ENCODE results near the gene MIX23.

Gene MIX23

GRCh38 chr3:122403489-122403888 lies 20.5 kb upstream of the MIX23 start:
- no peak overlapping the region for H3K4me3 Mint-ChIP-seq
- no peaks in the 10 kb centered on the region for H3K27me3 Mint-ChIP-seq
- H3K36me3 Mint-ChIP-seq, result peaks cover 13% of the 10 kb centered on the region
- peaks cover 16% of the 10 kb centered on the region for H3K4me1 Mint-ChIP-seq
- H3K9me3 Mint-ChIP-seq, result no peaks in the 10 kb centered on the region
- H3K27ac Mint-ChIP-seq, result no peak overlapping the region

GRCh38 chr3:122398920-122399319 lies 15.9 kb upstream of the MIX23 start:
- H3K4me1 Mint-ChIP-seq, result peaks cover 40% of the 10 kb centered on the region

GRCh38 chr3:122397201-122397600 lies 14.2 kb upstream of the MIX23 start:
- H3K9me3 Mint-ChIP-seq, result no peaks in the 10 kb centered on the region
- H3K4me1 Mint-ChIP-seq, result peaks cover 40% of the 10 kb centered on the region
- H3K27me3 Mint-ChIP-seq, result no peaks in the 10 kb centered on the region
- H3K36me3 Mint-ChIP-seq, result peaks cover 3% of the 10 kb centered on the region
- H3K4me3 Mint-ChIP-seq, result no peak overlapping the region
- H3K27ac Mint-ChIP-seq, result no peak overlapping the region

More at GRCh38 chr3:122398920-122399319, 15.9 kb upstream of the MIX23 start:
- H3K27ac Mint-ChIP-seq, result no peak overlapping the region
- no peak overlapping the region for H3K4me3 Mint-ChIP-seq
- H3K9me3 Mint-ChIP-seq, result no peaks in the 10 kb centered on the region
- H3K36me3 Mint-ChIP-seq, result peaks cover 5% of the 10 kb centered on the region
- H3K27me3 Mint-ChIP-seq, result no peaks in the 10 kb centered on the region

- no peak overlapping the region for H3K4me3 Mint-ChIP-seq
- peaks cover 3% of the 10 kb centered on the region for H3K36me3 Mint-ChIP-seq
- H3K27me3 Mint-ChIP-seq, result no peaks in the 10 kb centered on the region
- H3K27ac Mint-ChIP-seq, result peak overlapping the region; percentile 31
- peaks cover 40% of the 10 kb centered on the region for H3K4me1 Mint-ChIP-seq
- H3K9me3 Mint-ChIP-seq, result no peaks in the 10 kb centered on the region
Observed at GRCh38 chr3:122396511-122396910, 13.5 kb upstream of the MIX23 start.

- Mint-ChIP-seq H3K9me3 (no peaks in the 10 kb centered on the region), H3K27me3 (no peaks in the 10 kb centered on the region), H3K4me3 (no peak overlapping the region), H3K4me1 (peaks cover 36% of the 10 kb centered on the region), H3K36me3 (peaks cover 3% of the 10 kb centered on the region), H3K27ac (no peak overlapping the region)
Observed at GRCh38 chr3:122395582-122395981, 12.6 kb upstream of the MIX23 start.

- peaks cover 40% of the 10 kb centered on the region for H3K4me1 Mint-ChIP-seq
- peaks cover 3% of the 10 kb centered on the region for H3K36me3 Mint-ChIP-seq
- H3K9me3 Mint-ChIP-seq, result no peaks in the 10 kb centered on the region
- no peaks in the 10 kb centered on the region for H3K27me3 Mint-ChIP-seq
- H3K4me3 Mint-ChIP-seq, result no peak overlapping the region
- no peak overlapping the region for H3K27ac Mint-ChIP-seq
Observed at GRCh38 chr3:122394173-122394572, 11.1 kb upstream of the MIX23 start.

GRCh38 chr3:122392868-122393844 lies 10.1 kb upstream of the MIX23 start:
- Mint-ChIP-seq H3K27me3 (no peaks in the 10 kb centered on the region), H3K9me3 (no peaks in the 10 kb centered on the region), H3K36me3 (peaks cover 5% of the 10 kb centered on the region), H3K4me1 (peaks cover 45% of the 10 kb centered on the region), H3K27ac (no peak overlapping the region), H3K4me3 (no peak overlapping the region)

GRCh38 chr3:122391681-122392446 lies 8.8 kb upstream of the MIX23 start:
- H3K27ac Mint-ChIP-seq, result peak overlapping the region; percentile 41
- peaks cover 50% of the 10 kb centered on the region for H3K4me1 Mint-ChIP-seq
- H3K27me3 Mint-ChIP-seq, result no peaks in the 10 kb centered on the region
- no peak overlapping the region for H3K4me3 Mint-ChIP-seq
- no peaks in the 10 kb centered on the region for H3K9me3 Mint-ChIP-seq
- peaks cover 8% of the 10 kb centered on the region for H3K36me3 Mint-ChIP-seq

- Mint-ChIP-seq H3K9me3 (no peaks in the 10 kb centered on the region), H3K27me3 (no peaks in the 10 kb centered on the region), H3K36me3 (peaks cover 8% of the 10 kb centered on the region), H3K4me3 (no peak overlapping the region), H3K4me1 (peaks cover 48% of the 10 kb centered on the region), H3K27ac (no peak overlapping the region)
Observed at GRCh38 chr3:122390665-122391064, 7.6 kb upstream of the MIX23 start.

- H3K9me3 Mint-ChIP-seq, result no peaks in the 10 kb centered on the region
- no peaks in the 10 kb centered on the region for H3K27me3 Mint-ChIP-seq
- peaks cover 47% of the 10 kb centered on the region for H3K4me1 Mint-ChIP-seq
- no peak overlapping the region for H3K4me3 Mint-ChIP-seq
- no peak overlapping the region for H3K27ac Mint-ChIP-seq
- H3K36me3 Mint-ChIP-seq, result peaks cover 8% of the 10 kb centered on the region
Observed at GRCh38 chr3:122389892-122390291, 6.9 kb upstream of the MIX23 start.

GRCh38 chr3:122389197-122389596 lies 6.2 kb upstream of the MIX23 start:
- H3K4me1 Mint-ChIP-seq, result peaks cover 52% of the 10 kb centered on the region
- no peak overlapping the region for H3K4me3 Mint-ChIP-seq
- peaks cover 8% of the 10 kb centered on the region for H3K36me3 Mint-ChIP-seq
- H3K27ac Mint-ChIP-seq, result peak overlapping the region; percentile 23
- no peaks in the 10 kb centered on the region for H3K9me3 Mint-ChIP-seq
- H3K27me3 Mint-ChIP-seq, result no peaks in the 10 kb centered on the region

GRCh38 chr3:122387709-122388108 lies 4.7 kb upstream of the MIX23 start:
- Mint-ChIP-seq H3K9me3 (no peaks in the 10 kb centered on the region), H3K4me3 (no peak overlapping the region), H3K27me3 (no peaks in the 10 kb centered on the region), H3K36me3 (peaks cover 5% of the 10 kb centered on the region), H3K27ac (peak overlapping the region; percentile 42), H3K4me1 (peaks cover 52% of the 10 kb centered on the region)

- peaks cover 5% of the 10 kb centered on the region for H3K36me3 Mint-ChIP-seq
- peak within 1 kb of the TSS; percentile 95 for H3K27ac Mint-ChIP-seq
- no peaks in the 10 kb centered on the region for H3K27me3 Mint-ChIP-seq
- no peaks in the 10 kb centered on the region for H3K9me3 Mint-ChIP-seq
- peak within 1 kb of the TSS; percentile 96 for H3K4me3 Mint-ChIP-seq
- peaks cover 70% of the 10 kb centered on the region for H3K4me1 Mint-ChIP-seq
Observed at GRCh38 chr3:122383771-122384697, 1.0 kb upstream of the MIX23 start, which contains the start of gene FAM162A. TSS of gene FAM162A (plus strand) at chr3:122384182. CDS start at chr3:122384266, 84 bp downstream.

- peaks cover 11% of the 10 kb centered on the region for H3K36me3 Mint-ChIP-seq
- no peak overlapping the region for H3K4me3 Mint-ChIP-seq
Observed at GRCh38 chr3:122377975-122378374, 5.1 kb downstream of the MIX23 start.

GRCh38 chr3:122374034-122374433 lies 9.0 kb downstream of the MIX23 start:
- Mint-ChIP-seq H3K27me3 (no peaks in the 10 kb centered on the region), H3K9me3 (no peaks in the 10 kb centered on the region), H3K36me3 (peaks cover 14% of the 10 kb centered on the region), H3K27ac (no peak overlapping the region), H3K4me3 (no peak overlapping the region), H3K4me1 (peaks cover 34% of the 10 kb centered on the region)

More at GRCh38 chr3:122377975-122378374, 5.1 kb downstream of the MIX23 start:
- peaks cover 53% of the 10 kb centered on the region for H3K4me1 Mint-ChIP-seq
- H3K27ac Mint-ChIP-seq, result peak overlapping the region; percentile 79
- H3K27me3 Mint-ChIP-seq, result no peaks in the 10 kb centered on the region
- H3K9me3 Mint-ChIP-seq, result no peaks in the 10 kb centered on the region

All from activated naive CD4-positive, alpha-beta T cell treated with anti-CD3 and anti-CD28 coated beads, Interleukin-2, amount 50 U/mL, for 24 hours (primary cell).